Neural cell (in vitro differentiated cells): ENCODE measurements around the gene DOCK2. TPM values are rescaled to one million over a fixed set of nuclear protein-coding genes. Genes with fewer than 3 reads are reported as not detected.
"Not testable (repeated sequence)": the region's sequence is repeated elsewhere in the genome, so short reads cannot be mapped to it uniquely, and the experiment has no call there.

Source experiments
- H2AFZ ChIP-seq: fragments of 200-600, 300-800 bp; sonication (generic), shearing (Covaris generic); 2 replicates; pipeline ENCODE4 v1.6.0; 2014; ENCODE audit warnings: low read depth, mild to moderate bottlenecking, antibody characterized with exemption, low read length, moderate library complexity
- H3F3A ChIP-seq: fragments of 200-600 bp; shearing (Covaris generic); 2 replicates; pipeline ENCODE4 v1.6.1; 2016; ENCODE audit warnings: mild to moderate bottlenecking, moderate library complexity, mixed read lengths, antibody characterized with exemption, low read length; ENCODE audit not compliant: insufficient read depth, poor library complexity, severe bottlenecking
- H3K27ac ChIP-seq: fragments of 200-600, 300-800 bp; sonication (generic), shearing (Covaris generic); 2 replicates; pipeline ENCODE4 v1.5.1; 2014; ENCODE audit warnings: mild to moderate bottlenecking, low read length, moderate library complexity
- H3K27me3 ChIP-seq: fragments of 300-800, 200-600 bp; sonication (generic), shearing (Covaris generic); 2 replicates; pipeline ENCODE4 v1.6.0; 2014; ENCODE audit warnings: mild to moderate bottlenecking, low read depth, low read length, moderate library complexity; ENCODE audit not compliant: insufficient read depth
- H3K36me3 ChIP-seq: fragments of 300-800, 200-600 bp; sonication (generic), shearing (Covaris generic); 2 replicates; pipeline ENCODE4 v1.5.1; 2014; ENCODE audit warnings: mild to moderate bottlenecking, antibody characterized with exemption, low read length, moderate library complexity; ENCODE audit not compliant: insufficient read depth
- H3K4me2 ChIP-seq: fragments of 300-800, 200-600 bp; sonication (generic), shearing (Covaris generic); 2 replicates; pipeline ENCODE4 v1.6.0; 2014; ENCODE audit warnings: mild to moderate bottlenecking, low read length
- H3K4me3 ChIP-seq: fragments of 300-800, 200-600 bp; sonication (generic), shearing (Covaris generic); 2 replicates; pipeline ENCODE4 v1.5.1; 2014; ENCODE audit warnings: mild to moderate bottlenecking, low read length, moderate library complexity
- H3K79me2 ChIP-seq: fragments of 200-600 bp; shearing (Covaris generic); replicated peaks from 2 replicates; pipeline ENCODE4 v1.6.0; 2014; ENCODE audit warnings: mild to moderate bottlenecking, low read length, moderate library complexity; ENCODE audit not compliant: insufficient read depth
- H3K9ac ChIP-seq: fragments of 300-800, 200-600 bp; sonication (generic), shearing (Covaris generic); 2 replicates; pipeline ENCODE4 v1.6.1; 2016; ENCODE audit warnings: mild to moderate bottlenecking, low read length, mixed read lengths
- H3K9me2 ChIP-seq: fragments of 200-600 bp; shearing (Covaris generic); 2 replicates; pipeline ENCODE4 v1.6.1; 2016; ENCODE audit warnings: mild to moderate bottlenecking, low read length, mixed read lengths; ENCODE audit not compliant: insufficient read depth
- H3K9me3 ChIP-seq: fragments of 200-600, 300-800 bp; sonication (generic), shearing (Covaris generic); 2 replicates; pipeline ENCODE4 v1.6.1; 2016; ENCODE audit warnings: mild to moderate bottlenecking, mixed run types, low read length, moderate library complexity, mixed read lengths
- H4K20me1 ChIP-seq: fragments of 200-600 bp; shearing (Covaris generic); 2 replicates; pipeline ENCODE4 v1.6.1; 2016; ENCODE audit warnings: mild to moderate bottlenecking, mixed run types; ENCODE audit not compliant: insufficient read depth
- CTCF ChIP-seq: fragments of 450-650 bp; IDR thresholded peaks from 2 replicates; pipeline ENCODE4 v1.5.1; 2014; ENCODE audit warnings: antibody characterized with exemption, mild to moderate bottlenecking, moderate library complexity; ENCODE audit not compliant: poor library complexity, severe bottlenecking
- EP300 ChIP-seq: fragments of 450-650 bp; conservative IDR thresholded peaks from 2 replicates; pipeline ENCODE4 v1.6.1; 2014; ENCODE audit warnings: antibody characterized with exemption, mild to moderate bottlenecking, moderate library complexity; ENCODE audit not compliant: poor library complexity, severe bottlenecking
- EZH2 ChIP-seq: fragments of 200-600, 300-800 bp; shearing (Covaris generic), sonication (generic); IDR thresholded peaks from 2 replicates; pipeline ENCODE4 v1.6.1; 2014; ENCODE audit warnings: antibody characterized with exemption, low read length, borderline replicate concordance, mild to moderate bottlenecking; ENCODE audit not compliant: insufficient read depth, poor library complexity, severe bottlenecking
- MXI1 ChIP-seq: fragments of 450-650 bp; conservative IDR thresholded peaks from 2 replicates; pipeline ENCODE4 v1.6.1; 2014; ENCODE audit warnings: antibody characterized with exemption, mild to moderate bottlenecking; ENCODE audit not compliant: poor library complexity, severe bottlenecking
- POLR2AphosphoS5 ChIP-seq: IDR thresholded peaks from 2 replicates; pipeline ENCODE4 v1.6.1; 2012
- RAD21 ChIP-seq: fragments of 450-650 bp; conservative IDR thresholded peaks from 2 replicates; pipeline ENCODE4 v1.6.1; 2014; ENCODE audit warnings: antibody characterized with exemption, mild to moderate bottlenecking, moderate library complexity
- REST ChIP-seq: IDR thresholded peaks from 2 replicates; pipeline ENCODE4 v1.6.1; 2012; ENCODE audit warnings: borderline replicate concordance
- SMC3 ChIP-seq: fragments of 450-650 bp; conservative IDR thresholded peaks from 2 replicates; pipeline ENCODE4 v1.6.1; 2014; ENCODE audit warnings: antibody characterized with exemption, mild to moderate bottlenecking, moderate library complexity; ENCODE audit not compliant: poor library complexity
- TAF1 ChIP-seq: IDR thresholded peaks from 2 replicates; pipeline ENCODE4 v1.6.1; 2012; ENCODE audit warnings: low read depth
- polyA plus RNA-seq: library from polyadenylated mRNA; depleted of rRNA; stranded (reverse); fragments of >200 nt; gene quantifications from 2 replicates; pipeline ENCODE4 v1.2.3, GENCODE V29; 2014

The DOCK2 gene
- polyA plus RNA-seq, 1 donor from 2014 or later = 0.15 TPM

GRCh38 chr5:169832845-169833244 is 195.8 kb downstream of the DOCK2 start:
- Histone ChIP-seq H3K27me3 (no peaks in the 10 kb centered on the region), H3K9ac (no peak overlapping the region), H3K4me3 (no peak overlapping the region), H3K4me2 (no peak overlapping the region), H3K36me3 (no peaks in the 10 kb centered on the region), H3K9me2 (no peaks in the 10 kb centered on the region), H2AFZ (no peak overlapping the region), H3K9me3 (no peaks in the 10 kb centered on the region), H3K79me2 (no peaks in the 10 kb centered on the region), H4K20me1 (no peaks in the 10 kb centered on the region), H3K27ac (no peak overlapping the region), H3F3A (no peaks in the 10 kb centered on the region)
- TF ChIP-seq TAF1 (no peak), EP300 (no peak), CTCF (no peak), MXI1 (no peak), SMC3 (no peak), REST (no peak), POLR2AphosphoS5 (no peak), EZH2 (no peak), RAD21 (no peak)

GRCh38 chr5:169833681-169834292 is 196.7 kb downstream of the DOCK2 start:
- H3K36me3 ChIP-seq, H3K4me3 ChIP-seq, H3F3A ChIP-seq, H3K27me3 ChIP-seq, H3K27ac ChIP-seq, H3K9ac ChIP-seq, H3K79me2 ChIP-seq, H3K4me2 ChIP-seq, H3K9me2 ChIP-seq, H2AFZ ChIP-seq, H4K20me1 ChIP-seq, H3K9me3 ChIP-seq: not testable (repeated sequence)

- H3K4me2 ChIP-seq, H3K27me3 ChIP-seq, H3K4me3 ChIP-seq, H3K36me3 ChIP-seq, H4K20me1 ChIP-seq, H3F3A ChIP-seq, H3K9me2 ChIP-seq, H3K79me2 ChIP-seq, H3K9ac ChIP-seq, H3K27ac ChIP-seq, H3K9me3 ChIP-seq, H2AFZ ChIP-seq: not testable (repeated sequence)
Observed at GRCh38 chr5:169834540-169834939, 197.5 kb downstream of the DOCK2 start.
